Measurements from ENCODE around the gene INPPL1. TPM values are rescaled to one million over a fixed set of nuclear protein-coding genes. Genes with fewer than 3 reads are reported as not detected.
"Not testable (repeated sequence)": the region's sequence is repeated elsewhere in the genome, so short reads cannot be mapped to it uniquely, and the experiment has no call there.

INPPL1 gene
- total RNA-seq, 1 experiment from 2014 or later = 133 TPM

GRCh38 chr11:72243173-72244059, 18.8 kb downstream of the INPPL1 start:
- no peak for DNase-seq (ENCODE audit: low spot score)

- no peak for DNase-seq (ENCODE audit: low spot score)
These were observed 19.4 kb downstream of the INPPL1 start, which contains the start of gene PHOX2A for GRCh38 chr11:72244060-72244360. Gene PHOX2A (minus strand): TSS chr11:72244176. CDS start chr11:72244004, 172 bp downstream.

- no peak for DNase-seq (ENCODE audit: low spot score)
These were observed 20.0 kb downstream of the INPPL1 start for GRCh38 chr11:72244361-72245262.

- DNase-seq (ENCODE audit: low spot score) = no peak
These were observed 20.8 kb downstream of the INPPL1 start for GRCh38 chr11:72245263-72245816.

GRCh38 chr11:72247584-72247983, 23.0 kb downstream of the INPPL1 start:
- DNase-seq (ENCODE audit: low spot score) = no peak

GRCh38 chr11:72249961-72250360, 25.4 kb downstream of the INPPL1 start:
- no peak for DNase-seq (ENCODE audit: low spot score)

- no peak for DNase-seq (ENCODE audit: low spot score)
These were observed 26.3 kb downstream of the INPPL1 start for GRCh38 chr11:72250661-72251464.

GRCh38 chr11:72251614-72252013, 27.0 kb downstream of the INPPL1 start:
- no peak for DNase-seq (ENCODE audit: low spot score)

GRCh38 chr11:72253392-72253791, 28.8 kb downstream of the INPPL1 start:
- no peak for DNase-seq (ENCODE audit: low spot score)

- DNase-seq (ENCODE audit: low spot score) = no peak
These were observed 29.9 kb downstream of the INPPL1 start for GRCh38 chr11:72254299-72254993.

- no peak for DNase-seq (ENCODE audit: low spot score)
These were observed 33.0 kb downstream of the INPPL1 start for GRCh38 chr11:72257570-72257969.

- no peak for DNase-seq (ENCODE audit: low spot score)
These were observed 34.9 kb downstream of the INPPL1 start for GRCh38 chr11:72259490-72259889.

GRCh38 chr11:72260574-72260973, 36.0 kb downstream of the INPPL1 start:
- no peak for DNase-seq (ENCODE audit: low spot score)

GRCh38 chr11:72263361-72263760, 38.8 kb downstream of the INPPL1 start:
- DNase-seq (ENCODE audit: low spot score) = no peak

- DNase-seq (ENCODE audit: low spot score) = no peak
These were observed 41.4 kb downstream of the INPPL1 start for GRCh38 chr11:72265951-72266350.

GRCh38 chr11:72266960-72267359, 42.4 kb downstream of the INPPL1 start:
- not testable (repeated sequence) for DNase-seq (ENCODE audit: low spot score)

- no peak for DNase-seq (ENCODE audit: low spot score)
These were observed 43.5 kb downstream of the INPPL1 start for GRCh38 chr11:72267956-72268617.

- DNase-seq (ENCODE audit: low spot score) = no peak
These were observed 47.4 kb downstream of the INPPL1 start for GRCh38 chr11:72271980-72272379.

GRCh38 chr11:72274435-72274834, 49.9 kb downstream of the INPPL1 start:
- DNase-seq (ENCODE audit: low spot score) = no peak

- no peak for DNase-seq (ENCODE audit: low spot score)
These were observed 54.3 kb downstream of the INPPL1 start for GRCh38 chr11:72278905-72279304.
